ENCODE data around the gene CD80.

CD80 gene

GRCh38 chr3:119531151-119531550, 28.3 kb downstream of the CD80 start:
- H3K27me3 ChIP-seq (ENCODE audit: insufficient read depth, poor library complexity, severe bottlenecking), result no peaks in the 10 kb centered on the region
- no peak for DNase-seq (ENCODE audit: low spot score)
- no peaks in the 10 kb centered on the region for H3K4me1 ChIP-seq (ENCODE audit: insufficient read depth, poor library complexity, severe bottlenecking)
- no peaks in the 10 kb centered on the region for H3K9me3 ChIP-seq (ENCODE audit: severe bottlenecking)
- no peak for TF ChIP-seq CTCF (IDR thresholded peaks at IDR 0.05; ENCODE audit: poor library complexity, severe bottlenecking)
- H3K36me3 ChIP-seq (ENCODE audit: low read depth), result no peaks in the 10 kb centered on the region
- no peak for ATAC-seq (ENCODE audit: low read depth)
- H3K4me3 ChIP-seq (ENCODE audit: severe bottlenecking), result no peak overlapping the region
- no peak overlapping the region for H3K27ac ChIP-seq (ENCODE audit: poor library complexity, severe bottlenecking)

DNA sequence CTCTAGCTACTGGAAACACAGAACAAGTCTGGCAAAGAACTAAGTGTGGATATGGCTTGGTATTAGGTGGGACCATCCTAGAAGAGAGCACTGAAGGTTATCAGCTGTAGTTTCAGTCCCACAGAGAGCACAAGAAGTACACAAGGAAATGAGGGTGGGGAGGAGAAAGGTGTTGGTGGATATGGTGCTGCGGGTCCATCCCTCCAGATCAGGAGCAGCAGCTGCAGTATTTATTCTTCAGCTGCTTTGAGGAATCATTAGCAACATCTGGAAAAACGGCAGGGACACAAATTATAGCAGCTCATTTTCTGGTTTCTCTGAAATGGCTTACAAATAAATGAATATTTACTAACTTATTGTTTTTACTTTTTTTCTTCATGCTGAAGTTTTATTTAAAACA, 29.0 kb downstream of the CD80 start:
- no peak for TF ChIP-seq CTCF (IDR thresholded peaks at IDR 0.05; ENCODE audit: poor library complexity, severe bottlenecking)
- H3K36me3 ChIP-seq (ENCODE audit: low read depth), result no peaks in the 10 kb centered on the region
- DNase-seq (ENCODE audit: low spot score) (no peak), ATAC-seq (ENCODE audit: low read depth) (no peak)
- H3K27me3 ChIP-seq (ENCODE audit: insufficient read depth, poor library complexity, severe bottlenecking), result no peaks in the 10 kb centered on the region
- H3K4me1 ChIP-seq (ENCODE audit: insufficient read depth, poor library complexity, severe bottlenecking), result no peaks in the 10 kb centered on the region
- no peaks in the 10 kb centered on the region for H3K9me3 ChIP-seq (ENCODE audit: severe bottlenecking)
- no peak overlapping the region for H3K27ac ChIP-seq (ENCODE audit: poor library complexity, severe bottlenecking)
- H3K4me3 ChIP-seq (ENCODE audit: severe bottlenecking), result no peak overlapping the region

DNA sequence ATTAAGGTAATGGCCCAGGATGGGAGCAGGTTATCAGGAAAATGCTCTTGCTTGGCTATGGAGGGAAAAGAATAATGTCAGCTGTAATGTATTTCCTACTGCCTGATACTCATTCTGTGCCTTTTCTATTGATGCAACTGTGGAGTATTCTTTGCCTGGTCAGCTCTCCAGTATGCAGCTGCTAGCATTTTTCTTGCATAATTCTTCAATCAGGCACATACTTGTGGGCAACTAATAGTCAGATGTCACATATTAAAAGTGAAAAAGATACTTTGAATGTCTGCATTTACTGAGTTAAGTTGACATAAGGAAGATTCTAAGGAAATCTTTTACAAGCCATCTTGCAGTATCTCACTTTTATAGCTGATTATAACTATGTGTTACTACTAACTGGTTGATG, 29.5 kb downstream of the CD80 start:
- no peak for TF ChIP-seq CTCF (IDR thresholded peaks at IDR 0.05; ENCODE audit: poor library complexity, severe bottlenecking)
- Histone ChIP-seq H3K27ac (ENCODE audit: poor library complexity, severe bottlenecking) (no peak overlapping the region), H3K9me3 (ENCODE audit: severe bottlenecking) (no peaks in the 10 kb centered on the region), H3K4me3 (ENCODE audit: severe bottlenecking) (no peak overlapping the region), H3K4me1 (ENCODE audit: insufficient read depth, poor library complexity, severe bottlenecking) (no peaks in the 10 kb centered on the region), H3K27me3 (ENCODE audit: insufficient read depth, poor library complexity, severe bottlenecking) (no peaks in the 10 kb centered on the region), H3K36me3 (ENCODE audit: low read depth) (peaks cover 1% of the 10 kb centered on the region; the same call in 1 of the 2 replicates)
- no peak for ATAC-seq (ENCODE audit: low read depth)
- no peak for DNase-seq (ENCODE audit: low spot score)

GRCh38 chr3:119527714-119528113, 31.7 kb downstream of the CD80 start:
- no peak for TF ChIP-seq CTCF (IDR thresholded peaks at IDR 0.05; ENCODE audit: poor library complexity, severe bottlenecking)
- Histone ChIP-seq H3K4me3 (ENCODE audit: severe bottlenecking) (no peak overlapping the region), H3K27ac (ENCODE audit: poor library complexity, severe bottlenecking) (no peak overlapping the region), H3K9me3 (ENCODE audit: severe bottlenecking) (no peaks in the 10 kb centered on the region), H3K27me3 (ENCODE audit: insufficient read depth, poor library complexity, severe bottlenecking) (no peaks in the 10 kb centered on the region), H3K36me3 (ENCODE audit: low read depth) (peaks cover 17% of the 10 kb centered on the region), H3K4me1 (ENCODE audit: insufficient read depth, poor library complexity, severe bottlenecking) (no peaks in the 10 kb centered on the region)
- no peak for DNase-seq (ENCODE audit: low spot score)
- ATAC-seq (ENCODE audit: low read depth), result no peak

DNA sequence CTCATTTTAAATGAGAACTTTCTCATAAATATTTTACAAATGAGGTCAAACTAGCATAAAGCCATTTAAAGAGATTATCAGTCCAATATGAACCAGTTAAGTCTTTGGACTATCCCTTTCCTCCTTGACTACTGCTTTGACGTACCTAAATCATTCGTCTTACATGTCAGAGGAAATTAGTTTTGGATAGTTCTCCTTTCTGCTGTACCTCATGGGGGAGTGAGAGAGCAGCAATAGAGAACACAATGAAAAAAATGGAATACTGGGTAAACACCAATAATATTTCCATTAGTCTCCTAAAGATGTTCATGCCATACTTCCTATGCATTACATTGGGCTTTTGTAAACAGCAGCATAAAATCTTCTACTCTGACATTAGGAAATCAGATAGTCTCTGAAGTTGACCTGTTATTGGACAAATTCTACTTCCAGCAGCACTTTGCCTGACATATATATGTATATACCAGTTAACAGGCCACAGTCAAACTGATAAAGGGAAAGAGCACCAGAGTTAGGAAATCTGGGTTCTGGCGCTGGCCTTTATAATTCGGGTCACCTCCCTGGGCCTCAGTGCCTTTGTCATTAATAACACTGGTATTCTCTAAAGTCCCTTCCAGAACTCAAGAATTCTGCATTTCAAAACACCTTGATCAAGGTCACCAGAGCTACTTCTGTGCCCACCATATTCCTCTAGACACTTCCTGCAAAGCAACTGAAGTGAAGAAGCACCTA, 34.3 kb downstream of the CD80 start:
- peak; percentile 34 for TF ChIP-seq CTCF (IDR thresholded peaks at IDR 0.05; ENCODE audit: poor library complexity, severe bottlenecking)
- Histone ChIP-seq H3K9me3 (ENCODE audit: severe bottlenecking) (no peaks in the 10 kb centered on the region), H3K4me3 (ENCODE audit: severe bottlenecking) (no peak overlapping the region), H3K27ac (ENCODE audit: poor library complexity, severe bottlenecking) (no peak overlapping the region), H3K4me1 (ENCODE audit: insufficient read depth, poor library complexity, severe bottlenecking) (no peaks in the 10 kb centered on the region), H3K27me3 (ENCODE audit: insufficient read depth, poor library complexity, severe bottlenecking) (no peaks in the 10 kb centered on the region), H3K36me3 (ENCODE audit: low read depth) (peaks cover 37% of the 10 kb centered on the region)
- ATAC-seq (ENCODE audit: low read depth) (no peak), DNase-seq (ENCODE audit: low spot score) (no peak)
